Small intestine (tissue), 7 donors: ENCODE data around the gene RBL2. TPM values are rescaled to one million over a fixed set of nuclear protein-coding genes. Genes with fewer than 3 reads are reported as not detected.
"Not testable (repeated sequence)": the region's sequence is repeated elsewhere in the genome, so short reads cannot be mapped to it uniquely, and the experiment has no call there.

ENCODE experiments used
- DNase-seq, 2 donors: peaks; one replicate each; pipeline versions ENCODE4 v3.0.0 to v3.0.0-alpha.2; 2013
- FAIRE-seq: peaks from 2 replicates; lab custom pipeline; 2012; peaks lifted over from hg19 to GRCh38; lab: Jason Lieb, UNC
- H3K27ac ChIP-seq, 3 donors: one replicate each; pipeline ENCODE4 v1.5.1; 2013; ENCODE audit warnings: low read length in 2 of 3, mild to moderate bottlenecking in 2 of 3, control low read depth in 1 of 3, inconsistent platforms in 1 of 3, low read depth in 1 of 3, moderate library complexity in 1 of 3
- H3K27me3 ChIP-seq, 3 donors: one replicate each; pipeline ENCODE4 v1.6.1; 2013; ENCODE audit warnings: low read length in 3 of 3, inconsistent platforms in 1 of 3; ENCODE audit not compliant: control insufficient read depth in 3 of 3, insufficient read depth in 3 of 3
- H3K36me3 ChIP-seq, 3 donors: one replicate each; pipeline ENCODE4 v1.6.1; 2013; ENCODE audit warnings: low read length in 3 of 3, inconsistent platforms in 1 of 3, low read depth in 1 of 3, mild to moderate bottlenecking in 1 of 3, moderate library complexity in 1 of 3; ENCODE audit not compliant: control insufficient read depth in 3 of 3, insufficient read depth in 2 of 3
- H3K4me1 ChIP-seq, 3 donors: one replicate each; pipeline ENCODE4 v1.6.1; 2013; ENCODE audit warnings: low read length in 2 of 3, inconsistent platforms in 1 of 3, low read depth in 1 of 3, mild to moderate bottlenecking in 1 of 3, moderate library complexity in 1 of 3; ENCODE audit not compliant: control insufficient read depth in 3 of 3, insufficient read depth in 2 of 3
- H3K4me3 ChIP-seq, 3 donors: one replicate each; pipeline ENCODE4 v1.5.1; 2013; ENCODE audit warnings: low read length in 3 of 3, control low read depth in 1 of 3, inconsistent platforms in 1 of 3, low read depth in 1 of 3, mild to moderate bottlenecking in 1 of 3, moderate library complexity in 1 of 3
- H3K9me3 ChIP-seq, 2 donors: one replicate each; pipeline ENCODE4 v1.6.1; 2013; ENCODE audit warnings: low read depth in 1 of 2, low read length in 1 of 2; ENCODE audit not compliant: control insufficient read depth in 2 of 2, insufficient read depth in 1 of 2
- WGBS, 3 donors: extraction: QIAGEN DNeasy Blood & Tissue Kit; methylation state at CpG; one replicate each; pipeline ENCODE4 v1.1.7; 2013; 5-methylcytosine and 5-hydroxymethylcytosine counted together
- polyA plus RNA-seq, 4 donors: library from polyadenylated mRNA; stranded (reverse) in 3 of 4; unstranded in 1 of 4; fragments of 200-250 nt in 3 of 4; fragments of 120-200 nt in 1 of 4; gene quantifications; one replicate each; pipeline versions ENCODE4 v1.2.1 to v1.2.3, GENCODE V29; 2013
- donor health status: healthy with polysubstance abuse.
- donor health status: control.
- donor health status: control.
- donor health status: Bipolar disorder and iron deficiency.
- donor health status: healthy.

The RBL2 gene
- polyA plus RNA-seq, 4 donors: 20.5 to 66.1 (median 28.5) TPM

- not testable (repeated sequence) for H3K4me1 ChIP-seq, H3K36me3 ChIP-seq, H3K9me3 ChIP-seq, DNase-seq, H3K4me3 ChIP-seq, H3K27me3 ChIP-seq, H3K27ac ChIP-seq, FAIRE-seq
- 94 to 100% (median 94%) methylated on average over 5 to 26 of the region's 27 CpGs for WGBS, 3 donors
Measured at GRCh38 chr16:53539346-53539745, 105.1 kb downstream of the RBL2 start.

- not testable (repeated sequence) for H3K36me3 ChIP-seq, H3K27ac ChIP-seq, DNase-seq, H3K4me3 ChIP-seq, FAIRE-seq, H3K9me3 ChIP-seq, H3K27me3 ChIP-seq, H3K4me1 ChIP-seq
- WGBS, 3 donors: 75 to 76% (median 76%) methylated on average over 12 to 13 of the region's 13 CpGs
Measured at GRCh38 chr16:53539759-53540718, 105.8 kb downstream of the RBL2 start.

Other genes with a start within 250 kb of the RBL2 start
- 10 to 100 TPM; 15.8 to 29.5 (median 22.2) TPM for gene AKTIP, start 68.7 kb downstream of the RBL2 start, polyA plus RNA-seq